Ectodermal cell (in vitro differentiated cells): Measurements from ENCODE around the gene HARBI1.

Source experiments
- H3K27ac ChIP-seq: 2 replicates; pipeline ENCODE4 v1.7.0; 2013; ENCODE audit warnings: mild to moderate bottlenecking, low read depth, low read length; ENCODE audit not compliant: insufficient read depth, poor library complexity, severe bottlenecking
- H3K27me3 ChIP-seq: 2 replicates; pipeline ENCODE4 v1.7.0; 2013; ENCODE audit warnings: mild to moderate bottlenecking, low read length; ENCODE audit not compliant: insufficient read depth, control insufficient read depth, poor library complexity, severe bottlenecking
- H3K36me3 ChIP-seq: one replicate; pipeline ENCODE4 v1.7.0; 2013; ENCODE audit warnings: low read length; ENCODE audit not compliant: control insufficient read depth, insufficient read depth
- H3K4me1 ChIP-seq: one replicate; pipeline ENCODE4 v1.7.0; 2013; ENCODE audit warnings: low read length; ENCODE audit not compliant: control insufficient read depth, insufficient read depth
- H3K4me3 ChIP-seq: 2 replicates; pipeline ENCODE4 v1.7.0; 2013; ENCODE audit warnings: low read depth, low read length, control low read depth; ENCODE audit not compliant: insufficient read depth
- H3K9me3 ChIP-seq: 2 replicates; pipeline ENCODE4 v1.7.0; 2013; ENCODE audit warnings: mild to moderate bottlenecking, low read length, moderate library complexity; ENCODE audit not compliant: control insufficient read depth
- WGBS, 2 experiments: methylation state at CpG; one replicate each; pipeline ENCODE4 v1.1.7; 2013; ENCODE audit warnings: missing lambda C conversion rate in 2 of 2; 5-methylcytosine and 5-hydroxymethylcytosine counted together

Gene HARBI1

DNA sequence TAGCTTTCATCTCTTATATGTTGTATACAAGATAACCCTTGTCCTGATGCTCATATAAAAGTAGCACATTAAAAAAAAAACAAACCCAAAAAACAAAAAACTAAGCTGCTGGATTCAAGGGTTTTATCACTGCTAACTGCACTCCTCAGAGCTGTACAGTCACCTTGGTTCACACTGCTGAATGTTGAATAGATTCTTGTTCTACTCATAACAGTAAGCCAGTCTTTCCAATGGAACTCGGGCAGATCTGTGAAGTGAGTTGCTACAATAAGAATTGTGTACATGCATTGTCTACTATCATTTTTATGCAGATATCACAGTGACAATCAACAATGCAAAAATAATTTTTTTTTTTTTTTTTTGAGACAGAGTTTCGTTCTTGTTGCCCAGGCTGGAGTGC, 4.7 kb downstream of the HARBI1 start:
- no peak overlapping the region for H3K27ac ChIP-seq
- H3K36me3 ChIP-seq: no peaks in the 10 kb centered on the region
- WGBS, 2 experiments: 98 to 100% methylated on average over 1 to 2 of the region's 2 CpGs
- H3K4me3 ChIP-seq: no peak overlapping the region
- peaks cover 4% of the 10 kb centered on the region for H3K4me1 ChIP-seq
- H3K27me3 ChIP-seq: no peaks in the 10 kb centered on the region
- H3K9me3 ChIP-seq: no peaks in the 10 kb centered on the region

DNA sequence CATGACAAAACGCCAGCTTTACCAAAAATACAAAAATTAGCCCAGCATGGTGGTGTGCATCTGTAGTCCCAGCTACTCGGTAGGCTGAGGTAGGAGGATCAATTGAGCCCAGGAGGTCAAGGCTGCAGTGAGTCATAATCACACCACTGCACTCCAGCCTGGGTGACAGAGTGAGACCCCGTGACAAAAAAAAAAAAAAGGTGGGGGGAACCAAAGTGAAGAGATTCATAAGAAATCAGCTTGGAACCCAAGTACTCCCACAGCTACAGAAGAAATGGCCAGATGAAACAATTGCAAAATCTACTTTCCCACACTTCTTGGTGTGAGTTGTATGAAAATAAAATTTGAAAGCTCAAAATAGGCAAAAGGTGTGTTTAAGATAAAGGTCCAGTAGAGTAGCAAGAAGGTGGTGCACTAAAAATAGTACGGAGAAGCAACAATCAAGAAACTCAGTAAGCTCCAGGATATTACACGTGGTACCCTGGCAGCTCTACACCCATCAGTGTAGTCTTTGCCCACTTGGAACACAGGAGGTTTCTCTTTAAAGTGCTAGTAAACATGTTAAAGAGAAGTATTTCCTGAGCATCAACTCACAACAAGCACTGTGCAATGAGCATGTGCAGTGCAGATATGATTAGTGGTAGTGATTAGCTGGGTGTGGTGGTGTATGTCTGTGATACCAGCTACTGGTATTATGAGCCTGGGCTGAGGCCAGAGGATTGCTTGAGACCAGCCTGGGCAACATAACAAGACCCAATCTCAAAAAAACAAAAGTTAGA, 5.3 kb downstream of the HARBI1 start:
- H3K9me3 ChIP-seq: no peaks in the 10 kb centered on the region
- H3K27me3 ChIP-seq: no peaks in the 10 kb centered on the region
- no peak overlapping the region for H3K4me3 ChIP-seq
- peaks cover 4% of the 10 kb centered on the region for H3K4me1 ChIP-seq
- no peak overlapping the region for H3K27ac ChIP-seq
- 87 to 90% methylated on average over 5 of the region's 5 CpGs for WGBS, 2 experiments
- no peaks in the 10 kb centered on the region for H3K36me3 ChIP-seq

DNA sequence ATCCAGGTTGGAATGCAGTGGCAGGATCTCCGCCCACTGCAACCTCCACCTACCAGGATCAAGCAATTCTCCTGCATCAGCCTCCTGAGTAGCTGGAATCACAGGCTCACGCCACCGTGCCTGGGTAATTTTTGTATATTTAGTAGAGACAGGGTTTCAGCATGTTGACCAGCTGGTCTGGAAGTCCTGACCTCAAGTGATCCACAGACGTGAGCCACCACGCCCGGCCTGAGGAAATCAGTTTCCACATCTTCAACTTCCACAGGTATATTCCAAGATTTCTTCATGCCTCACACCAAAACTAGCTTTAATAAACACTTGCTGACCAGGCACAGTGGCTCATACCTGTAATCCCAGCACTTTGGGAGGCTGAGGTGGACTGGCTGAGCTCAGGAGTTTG, 7.6 kb downstream of the HARBI1 start:
- H3K36me3 ChIP-seq: no peaks in the 10 kb centered on the region
- H3K4me3 ChIP-seq: no peak overlapping the region
- H3K27me3 ChIP-seq: no peaks in the 10 kb centered on the region
- H3K4me1 ChIP-seq: no peaks in the 10 kb centered on the region
- 89 to 91% methylated on average over 6 of the region's 6 CpGs for WGBS, 2 experiments
- H3K9me3 ChIP-seq: no peaks in the 10 kb centered on the region
- H3K27ac ChIP-seq: no peak overlapping the region

DNA sequence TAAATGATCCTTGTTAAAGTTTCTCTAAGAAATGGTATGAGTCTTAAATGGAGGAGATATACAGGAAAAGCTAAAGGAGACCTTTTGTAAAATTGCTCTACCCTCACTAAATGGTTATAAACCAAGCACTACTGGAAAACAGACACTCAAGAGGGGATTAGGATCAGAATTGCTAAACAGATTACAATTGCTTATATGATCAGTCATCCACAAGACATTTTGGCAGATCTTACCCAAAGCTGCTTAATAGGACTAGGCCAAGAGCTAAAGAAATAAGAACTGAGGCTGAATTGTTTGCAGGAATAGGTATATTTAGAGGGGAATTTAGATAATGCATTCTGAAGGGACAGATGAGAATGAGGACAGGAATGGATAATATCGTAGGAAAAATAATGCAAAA, 9.5 kb downstream of the HARBI1 start:
- 96 to 97% methylated on average over 1 of the region's 1 CpG for WGBS, 2 experiments

DNA sequence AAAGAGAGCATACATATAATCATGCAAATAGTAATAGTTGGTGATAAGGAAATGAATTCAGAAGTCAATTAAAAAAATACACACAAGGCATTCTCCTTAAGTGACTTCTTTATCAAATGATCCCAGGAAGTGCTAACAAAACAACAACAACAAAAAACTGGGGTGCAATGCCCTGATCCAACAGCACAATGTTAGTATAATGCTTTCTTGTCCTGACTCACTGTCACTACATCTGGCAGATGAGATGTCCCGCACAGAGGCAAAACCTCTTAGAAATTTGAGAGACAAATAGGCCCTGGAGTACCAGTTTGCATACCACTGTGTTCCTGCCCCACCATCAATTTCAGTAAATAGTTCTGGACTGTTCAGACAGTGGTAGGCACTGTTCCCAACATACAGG, 12.2 kb downstream of the HARBI1 start:
- no peaks in the 10 kb centered on the region for H3K27me3 ChIP-seq
- H3K4me1 ChIP-seq: no peaks in the 10 kb centered on the region
- H3K9me3 ChIP-seq: no peaks in the 10 kb centered on the region
- no peak overlapping the region for H3K27ac ChIP-seq
- H3K4me3 ChIP-seq: no peak overlapping the region
- WGBS, 2 experiments: 92 to 96% methylated on average over 1 of the region's 1 CpG
- H3K36me3 ChIP-seq: no peaks in the 10 kb centered on the region

More for the DNA sequence above, 9.5 kb downstream of the HARBI1 start:
- H3K4me3 ChIP-seq: no peak overlapping the region
- H3K4me1 ChIP-seq: no peaks in the 10 kb centered on the region
- H3K27me3 ChIP-seq: no peaks in the 10 kb centered on the region
- H3K36me3 ChIP-seq: no peaks in the 10 kb centered on the region
- H3K27ac ChIP-seq: no peak overlapping the region
- H3K9me3 ChIP-seq: no peaks in the 10 kb centered on the region

DNA sequence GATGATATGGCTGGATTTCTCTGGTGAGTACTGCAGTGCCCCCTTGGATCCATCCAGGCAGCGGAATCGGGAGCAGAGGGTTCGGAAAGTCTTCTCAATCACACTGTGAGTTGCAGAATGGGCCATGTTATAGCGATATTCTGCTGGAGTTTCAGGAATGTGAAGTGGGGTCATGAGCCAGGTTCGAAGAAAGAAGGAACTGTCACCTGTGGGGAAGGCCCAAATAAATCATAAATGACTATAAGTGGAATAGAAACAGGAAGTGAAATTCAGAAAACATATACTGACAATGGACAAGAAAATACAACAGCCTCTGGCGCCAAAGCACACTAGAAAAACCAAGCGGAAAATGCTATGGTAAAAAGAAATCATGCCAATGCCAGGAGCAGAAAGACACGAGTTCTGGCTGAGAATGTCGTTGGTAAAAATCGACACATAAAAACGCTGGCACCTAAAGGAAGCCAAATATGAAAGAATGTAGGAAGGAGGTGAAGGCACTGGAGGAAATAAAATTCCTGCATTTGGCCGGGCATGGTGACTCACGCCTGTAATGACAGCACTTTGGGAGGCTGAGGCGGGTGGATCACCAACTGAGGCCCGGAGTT, 13.2 kb downstream of the HARBI1 start:
- Histone ChIP-seq H3K27ac (no peak overlapping the region), H3K9me3 (no peaks in the 10 kb centered on the region)

DNA sequence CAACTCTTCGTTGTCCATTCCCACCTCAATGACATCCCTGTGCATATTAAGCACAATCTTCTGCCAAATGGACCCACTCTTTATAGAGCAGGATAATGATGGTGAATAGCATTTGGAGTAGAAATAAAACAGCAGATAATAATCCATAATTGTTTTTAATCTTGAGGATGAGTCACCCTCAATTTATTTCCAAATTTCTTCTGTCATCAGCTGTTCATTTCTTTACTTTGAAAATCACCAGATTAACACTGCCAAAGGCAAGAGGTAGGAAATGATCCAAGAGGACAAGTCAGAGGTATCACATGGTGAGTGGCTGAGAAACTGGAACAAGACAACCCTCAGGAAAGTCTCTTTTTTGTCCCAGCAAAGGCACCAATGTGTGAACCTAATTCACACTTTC, 15.9 kb downstream of the HARBI1 start:
- Histone ChIP-seq H3K27me3 (no peaks in the 10 kb centered on the region), H3K4me3 (no peak overlapping the region), H3K27ac (no peak overlapping the region), H3K36me3 (no peaks in the 10 kb centered on the region), H3K9me3 (no peaks in the 10 kb centered on the region), H3K4me1 (no peaks in the 10 kb centered on the region)
- 69 to 86% methylated on average over 1 of the region's 1 CpG for WGBS, 2 experiments

More for the DNA sequence above, 13.2 kb downstream of the HARBI1 start:
- H3K4me3 ChIP-seq: no peak overlapping the region
- WGBS, 2 experiments: 93 to 94% methylated on average over 15 of the region's 15 CpGs
- H3K4me1 ChIP-seq: no peaks in the 10 kb centered on the region
- no peaks in the 10 kb centered on the region for H3K36me3 ChIP-seq
- no peaks in the 10 kb centered on the region for H3K27me3 ChIP-seq

GRCh38 chr11:46600194-46600960, 16.6 kb downstream of the HARBI1 start:
- Histone ChIP-seq H3K4me3 (no peak overlapping the region), H3K4me1 (no peaks in the 10 kb centered on the region), H3K27ac (no peak overlapping the region), H3K9me3 (no peaks in the 10 kb centered on the region), H3K36me3 (no peaks in the 10 kb centered on the region), H3K27me3 (no peaks in the 10 kb centered on the region)
- 94 to 96% methylated on average over 2 to 3 of the region's 3 CpGs for WGBS, 2 experiments

GRCh38 chr11:46599340-46600193, 17.5 kb downstream of the HARBI1 start:
- no peaks in the 10 kb centered on the region for H3K9me3 ChIP-seq
- no peaks in the 10 kb centered on the region for H3K36me3 ChIP-seq
- H3K4me3 ChIP-seq: no peak overlapping the region
- H3K27me3 ChIP-seq: no peaks in the 10 kb centered on the region
- 87 to 93% methylated on average over 7 to 8 of the region's 8 CpGs for WGBS, 2 experiments
- no peak overlapping the region for H3K27ac ChIP-seq
- H3K4me1 ChIP-seq: no peaks in the 10 kb centered on the region
